ENCODE data around the gene PCDHGA6.
"Not testable (repeated sequence)": the region's sequence is repeated elsewhere in the genome, so short reads cannot be mapped to it uniquely, and the experiment has no call there.

PCDHGA6 gene

GRCh38 chr5:141360685-141361084 lies 13.0 kb upstream of the PCDHGA6 start:
- no peak for DNase-seq

GRCh38 chr5:141362719-141363118 lies 11.0 kb upstream of the PCDHGA6 start:
- DNase-seq, result no peak

- DNase-seq, result no peak
Measured at GRCh38 chr5:141363952-141364660, 9.6 kb upstream of the PCDHGA6 start, which contains the start of gene PCDHGA5. TSS of gene PCDHGA5 (plus strand) at chr5:141364162. CDS start at chr5:141364331, 169 bp downstream.

GRCh38 chr5:141366016-141366896 lies 7.4 kb upstream of the PCDHGA6 start:
- no peak for DNase-seq

- peak; percentile 36 for DNase-seq
Measured at GRCh38 chr5:141369994-141370848, 3.5 kb upstream of the PCDHGA6 start, which contains the start of gene PCDHGB3. TSS of gene PCDHGB3 (plus strand) at chr5:141370242. CDS start at chr5:141370395, 153 bp downstream.

- no peak for DNase-seq
Measured at GRCh38 chr5:141371572-141372475, 1.9 kb upstream of the PCDHGA6 start.

GRCh38 chr5:141374627-141375026 lies 936 bp downstream of the PCDHGA6 start:
- no peak for DNase-seq

- DNase-seq, result not testable (repeated sequence)
Measured at GRCh38 chr5:141375444-141376155, 1.9 kb downstream of the PCDHGA6 start.

- no peak for DNase-seq
Measured at GRCh38 chr5:141382469-141383294, 9.0 kb downstream of the PCDHGA6 start, which contains the start of gene PCDHGA7. TSS of gene PCDHGA7 (plus strand) at chr5:141382742. CDS start at chr5:141382900, 158 bp downstream.

- DNase-seq, result no peak
Measured at GRCh38 chr5:141383345-141383744, 9.7 kb downstream of the PCDHGA6 start.

- no peak for DNase-seq
Measured at GRCh38 chr5:141384471-141385267, 11.0 kb downstream of the PCDHGA6 start.

- DNase-seq, result not testable (repeated sequence)
Measured at GRCh38 chr5:141387557-141388311, 14.0 kb downstream of the PCDHGA6 start, which contains the start of gene PCDHGB4. TSS of gene PCDHGB4 (plus strand) at chr5:141387698. CDS start at chr5:141387885, 187 bp downstream.

GRCh38 chr5:141388661-141389060 lies 15.0 kb downstream of the PCDHGA6 start:
- DNase-seq, result no peak

- no peak for DNase-seq
Measured at GRCh38 chr5:141389153-141390042, 15.7 kb downstream of the PCDHGA6 start.

GRCh38 chr5:141392429-141393198 lies 18.9 kb downstream of the PCDHGA6 start, which contains the start of gene PCDHGA8:
TSS of gene PCDHGA8 (plus strand) at chr5:141392633. CDS start at chr5:141392814, 181 bp downstream.
- no peak for DNase-seq

- no peak for DNase-seq
Measured at GRCh38 chr5:141393267-141393666, 19.6 kb downstream of the PCDHGA6 start.
